K562 (cell line): Measurements from ENCODE around the gene UBXN11. TPM values are rescaled to one million over a fixed set of nuclear protein-coding genes. Genes with fewer than 3 reads are reported as not detected.

Experiments
- ATAC-seq: fragments of 200-7000 bp; cut with Tn5 transposase; 3 replicates; pipeline ENCODE4 v1.9.1; 2020; ENCODE audit warnings: moderate library complexity
- BruUV-seq: library from RNA; stranded (reverse); fragments of 400-500 nt; replicated peaks from 2 replicates; lab custom pipeline; 2021; lab: Mats Ljungman, UMichigan
- CTCF ChIA-PET: fragments of 300-600 bp; formaldehyde crosslinking; extraction: SDS; loops from one replicate; lab custom pipeline; 2021; ENCODE audit warnings: low intra/inter-chr PET ratio; lab: Yijun Ruan, JAX
- POLR2A ChIA-PET: fragments of 300-600, 350-650 bp; sonication (Branson Sonifier 250); formaldehyde crosslinking; extraction: SDS; loops from one replicate; lab custom pipeline; 2021; ENCODE audit warnings: antibody characterized with exemption, inconsistent platforms; lab: Yijun Ruan, JAX
- DNase-seq, 4 experiments: peaks; one replicate each; pipeline versions ENCODE4 v3.0.0 to v3.0.0-alpha.2; 2011 to 2018; ENCODE audit warnings: low spot score in 3 of 4, mixed read lengths in 3 of 4; ENCODE audit errors: extremely low read depth in 1 of 4
- FAIRE-seq: peaks from 2 replicates; lab custom pipeline; 2011; peaks lifted over from hg19 to GRCh38; lab: Jason Lieb, UNC
- H2AFZ ChIP-seq: 2 replicates; pipeline ENCODE4 v1.6.0; 2011; ENCODE audit warnings: low read depth, low read length, control low read depth, inconsistent platforms
- H3K27ac ChIP-seq: fragments of 200-600 bp; 3 replicates; pipeline ENCODE4 v1.8.0; 2011; ENCODE audit warnings: low read depth, mild to moderate bottlenecking, control low read depth, inconsistent platforms, low read length, moderate library complexity, mixed read lengths; ENCODE audit errors: extremely low read depth
- H3K27me3 ChIP-seq, 2 experiments: fragments of 300-600 bp in 1 of 2; 2 replicates in 1 of 2; 3 replicates in 1 of 2; pipeline versions ENCODE4 v1.6.0 to v1.8.0; 2011; ENCODE audit warnings: inconsistent platforms in 2 of 2, low read length in 2 of 2, mild to moderate bottlenecking in 1 of 2, mixed read lengths in 1 of 2, moderate library complexity in 1 of 2; ENCODE audit not compliant: control insufficient read depth in 2 of 2, insufficient read depth in 2 of 2
- H3K36me3 ChIP-seq: fragments of 300-600 bp; 3 replicates; pipeline ENCODE4 v1.8.0; 2011; ENCODE audit warnings: mild to moderate bottlenecking, low read length, inconsistent platforms; ENCODE audit not compliant: control insufficient read depth, insufficient read depth
- H3K4me1 ChIP-seq, 2 experiments: fragments of 200-600 bp in 1 of 2; replicated peaks in 1 of 2; 2 replicates in 1 of 2; 3 replicates in 1 of 2; pipeline versions ENCODE4 v1.5.1 to v1.8.0; 2011; ENCODE audit warnings: inconsistent platforms in 2 of 2, low read length in 2 of 2, mild to moderate bottlenecking in 1 of 2, mixed read lengths in 1 of 2, moderate library complexity in 1 of 2; ENCODE audit not compliant: control insufficient read depth in 2 of 2, insufficient read depth in 2 of 2
- H3K4me2 ChIP-seq: 2 replicates; pipeline ENCODE4 v1.6.1; 2011; ENCODE audit warnings: low read length, control low read depth, inconsistent platforms, mixed read lengths; ENCODE audit not compliant: insufficient read depth
- H3K4me3 ChIP-seq: fragments of 200-600 bp; sonication (generic), shearing (Covaris generic); 2 replicates; pipeline ENCODE4 v1.5.1; 2016; ENCODE audit warnings: control low read depth, inconsistent platforms
- H3K79me2 ChIP-seq: fragments of 200-600 bp; 3 replicates; pipeline ENCODE4 v1.8.0; 2011; ENCODE audit warnings: low read length, inconsistent platforms; ENCODE audit not compliant: control insufficient read depth, insufficient read depth
- H3K9ac ChIP-seq, 2 experiments: 2 replicates each; pipeline versions ENCODE4 v1.6.0 to v1.6.1; 2011; ENCODE audit warnings: low read depth in 2 of 2, low read length in 2 of 2, control low read depth in 1 of 2, inconsistent platforms in 1 of 2, mild to moderate bottlenecking in 1 of 2, mixed read lengths in 1 of 2; ENCODE audit not compliant: insufficient read depth in 1 of 2
- H3K9me1 ChIP-seq: one replicate; pipeline ENCODE4 v1.6.0; 2011; ENCODE audit warnings: inconsistent platforms, mild to moderate bottlenecking, low read length, moderate library complexity; ENCODE audit not compliant: control insufficient read depth, insufficient read depth
- H3K9me3 ChIP-seq: replicated peaks from 2 replicates; pipeline ENCODE4 v1.5.1; 2011; ENCODE audit warnings: low read depth, low read length, inconsistent platforms; ENCODE audit not compliant: control insufficient read depth, insufficient read depth
- H4K20me1 ChIP-seq: replicated peaks from 2 replicates; pipeline ENCODE4 v1.6.1; 2011; ENCODE audit warnings: low read length, inconsistent platforms, mixed read lengths; ENCODE audit not compliant: control insufficient read depth, insufficient read depth
- ARHGAP35 ChIP-seq: fragments of 450-650 bp; IDR thresholded peaks from 2 replicates; pipeline ENCODE4 v1.6.1; 2018; ENCODE audit not compliant: partially characterized antibody
- CBFA2T2 ChIP-seq: fragments of 450-650 bp; conservative IDR thresholded peaks from 2 replicates; pipeline ENCODE4 v1.6.1; 2017; ENCODE audit warnings: mild to moderate bottlenecking
- CBX1 ChIP-seq: sonication (generic); IDR thresholded peaks from 2 replicates; pipeline ENCODE4 v1.6.1; 2016; ENCODE audit warnings: antibody characterized with exemption, low read depth, mild to moderate bottlenecking
- CHD2 ChIP-seq: IDR thresholded peaks from 2 replicates; pipeline ENCODE4 v1.6.1; 2011; ENCODE audit warnings: low read depth, low read length
- JUND ChIP-seq, 2 experiments: IDR thresholded peaks; 2 replicates in 1 of 2; 3 replicates in 1 of 2; pipeline ENCODE4 v1.6.1; 2011; ENCODE audit warnings: borderline replicate concordance in 2 of 2, low read depth in 2 of 2, low read length in 2 of 2, improper control_type of control experiment in 1 of 2, missing biosample characterization in 1 of 2, missing genetic modification characterization in 1 of 2, missing genetic modification reagents in 1 of 2
- MEIS2 ChIP-seq: fragments of 450-650 bp; IDR thresholded peaks from 2 replicates; pipeline ENCODE4 v1.6.1; 2014; ENCODE audit warnings: mild to moderate bottlenecking; ENCODE audit not compliant: partially characterized antibody
- NFIC ChIP-seq: fragments of 450-650 bp; IDR thresholded peaks from 2 replicates; pipeline ENCODE4 v1.6.1; 2017; ENCODE audit warnings: mild to moderate bottlenecking, inconsistent platforms
- PHF20 ChIP-seq: fragments of 450-650 bp; IDR thresholded peaks from 2 replicates; pipeline ENCODE4 v1.6.1; 2018; ENCODE audit not compliant: partially characterized antibody
- RAD21 ChIP-seq, 2 experiments: fragments of 250-450 bp in 1 of 2; fragments of 450-650 bp in 1 of 2; sonication (Bioruptor Pico) in 1 of 2; formaldehyde crosslinking in 1 of 2; IDR thresholded peaks in 1 of 2; conservative IDR thresholded peaks in 1 of 2; 2 replicates each; pipeline versions ENCODE4 v1.4.0 to v1.8.0; 2020 to 2022; ENCODE audit warnings: mild to moderate bottlenecking in 2 of 2, moderate library complexity in 1 of 2
- RBM22 ChIP-seq: fragments of 200-400 bp; formaldehyde crosslinking; IDR thresholded peaks from 2 replicates; pipeline ENCODE4 v1.6.1; 2018; ENCODE audit warnings: low read length, low read depth; ENCODE audit not compliant: poor library complexity, severe bottlenecking
- RCOR1 ChIP-seq, 2 experiments: IDR thresholded peaks; 2 replicates each; pipeline ENCODE4 v1.6.1; 2012; ENCODE audit warnings: low read depth in 2 of 2, low read length in 2 of 2, borderline replicate concordance in 1 of 2, improper control_type of control experiment in 1 of 2
- SMC3 ChIP-seq: conservative IDR thresholded peaks from 2 replicates; pipeline ENCODE4 v1.6.1; 2011; ENCODE audit warnings: low read depth, low read length, improper control_type of control experiment; ENCODE audit not compliant: insufficient read depth
- WHSC1 ChIP-seq: IDR thresholded peaks from one replicate; pipeline ENCODE4 v1.6.1; 2012; ENCODE audit warnings: low read length, control low read depth, inconsistent platforms
- WGBS: fragments of 100-300 bp; shearing (Covaris generic); methylation state at CpG from one replicate; pipeline ENCODE4 v1.1.6; 2016; ENCODE audit warnings: low coverage, mixed read lengths; ENCODE audit not compliant: insufficient coverage; ENCODE audit errors: missing lambda C conversion rate; 5-methylcytosine and 5-hydroxymethylcytosine counted together
- in situ Hi-C: fragments of 300-500 bp; cut with MboI; formaldehyde crosslinking; loops from 4 replicates; pipeline ENCODE4 v1.15.0; 2018; ENCODE audit warnings: inconsistent platforms, mixed read lengths
- intact Hi-C: fragments of 100-400 bp; cut with micrococcal nuclease; formaldehyde crosslinking; loops from 2 replicates; pipeline ENCODE4 v1.14.2; 2022
- polyA plus RNA-seq, 8 experiments: library from polyadenylated mRNA; depleted of rRNA in 4 of 8; stranded (reverse) in 5 of 8; unstranded in 3 of 8; fragments of >200 nt; fragmentation: Nextera tagmentation in 2 of 8; fragmentation: Illumina TruSeq in 1 of 8; extraction: Ambion mirVana in 2 of 8; extraction: Trizol in 1 of 8; gene quantifications; 2 replicates each; pipeline versions ENCODE4 v1.2.1 to v1.2.3, GENCODE V29; 2011 to 2014; ENCODE audit warnings: inconsistent platforms in 1 of 8, missing spikeins in 1 of 8
- total RNA-seq, 7 experiments: library from RNA; depleted of rRNA in 6 of 7; stranded (reverse); fragments of >200 nt in 6 of 7; fragmentation: Illumina TruSeq in 2 of 7; extraction: Trizol in 2 of 7; gene quantifications; 2 replicates each; pipeline versions ENCODE4 v1.2.1 to v1.2.3, GENCODE V29; 2011 to 2021; ENCODE audit warnings: low replicate concordance in 1 of 7
- TF ChIP-seq, protein P1 (sequence below): sonication (generic); IDR thresholded peaks from 2 replicates; pipeline ENCODE4 v1.6.1; 2016
- TF ChIP-seq, protein P2 (sequence below): fragments of 450-650 bp; conservative IDR thresholded peaks from 2 replicates; pipeline ENCODE4 v1.6.1; 2016; ENCODE audit warnings: missing genetic modification characterization, low read depth, mild to moderate bottlenecking, missing compliant biosample characterization, moderate library complexity
- TF ChIP-seq, protein P3 (sequence below): sonication (generic); formaldehyde crosslinking; IDR thresholded peaks from 2 replicates; pipeline ENCODE4 v1.8.0; 2022; ENCODE audit warnings: missing genetic modification reagents, mild to moderate bottlenecking, moderate library complexity, borderline replicate concordance

Gene UBXN11
- total and polyA plus RNA-seq, 9 of the 15 experiments (the other 6 are each of a cell fraction or from before 2014, with no cell fraction given) = 0.48 to 34.3 (median 11.3) TPM

- H3K79me2 ChIP-seq = peaks cover 12% of the 10 kb centered on the region; the same call in 2 of the 3 replicates
- no peak overlapping the region for H3K4me3 ChIP-seq
- WGBS = 61% methylated on average over 19 of the region's 19 CpGs
- peak overlapping the region; percentile 49 to 61 for H3K9ac ChIP-seq
- FAIRE-seq (no peak), ATAC-seq (peak; percentile 61), DNase-seq (peak; percentile 66 to 85 (median 68))
- intact Hi-C loops = loop anchor here (1.0 to 2.0 kb wide), 2 partner anchors 36 to 105 kb away; no protein-coding TSS in a partner anchor
- peak overlapping the region; percentile 86 for H3K27ac ChIP-seq
- H3K4me2 ChIP-seq = peak overlapping the region; percentile 64; the same call in 1 of the 2 replicates
- BruUV-seq = no TSS peak
- peak overlapping the region; percentile 63; the same call in 1 of the 2 replicates for H2AFZ ChIP-seq
- H3K4me1 ChIP-seq = peaks cover 83 to 99% of the 10 kb centered on the region in 2 experiments
- H3K9me3 ChIP-seq = no peaks in the 10 kb centered on the region
- H4K20me1 ChIP-seq = no peaks in the 10 kb centered on the region
- H3K36me3 ChIP-seq = peaks cover 32% of the 10 kb centered on the region
- ChIA-PET CTCF (interaction anchor here (1.5 to 4.2 kb wide), 5 partner anchors 10 to 131 kb away, joined by 7 to 29 read pairs (median 18); no protein-coding TSS in a partner anchor), POLR2A (interaction anchor here (0.6 to 2.1 kb wide), 18 partner anchors 8 to 926 kb away, joined by 3 to 11 read pairs (median 4); partner anchors contain the start of gene CD52)
- H3K27me3 ChIP-seq = no peaks in the 10 kb centered on the region
- in situ Hi-C loops = loop anchor here (5.0 kb wide), 1 partner anchor 37 kb away; no protein-coding TSS in a partner anchor
- no peaks in the 10 kb centered on the region for H3K9me1 ChIP-seq
- TF ChIP-seq ARHGAP35 (peak; percentile 46), CHD2 (no peak), MEIS2 (peak; percentile 13), WHSC1 (peak; percentile 63), SMC3 (0 out of 2 replicates have a peak, but pooled peaks have one; percentile 24), JUND (IDR thresholded peaks at IDR 0.05; ENCODE audit: borderline replicate concordance, low read depth, low read length) (0 out of 2 replicates have a peak, but pooled peaks have one; percentile 13), JUND (tag; IDR thresholded peaks at IDR 0.05; ENCODE audit: borderline replicate concordance, low read depth, low read length) (no peak), RAD21 (CRISPR knock-in tag; conservative IDR thresholded peaks at IDR 0.05 in 1 of 2, IDR thresholded peaks at IDR 0.05 in 1 of 2) (peak in 1 of 2 experiments; percentile 53; a peak in 3 of 4 replicates), PHF20 (no peak), NFIC (0 out of 2 replicates have a peak, but pooled peaks have one; percentile 11), CBX1 (no peak), RBM22 (peak; percentile 46), CBFA2T2 (0 out of 2 replicates have a peak, but pooled peaks have one; percentile 7), RCOR1 (IDR thresholded peaks at IDR 0.05; ENCODE audit: borderline replicate concordance in 1 of 2, low read depth in 2 of 2, low read length in 2 of 2) (0 out of 4 replicates have a peak, but pooled peaks of 1 of the 2 experiments have one; percentile 5)
- TF ChIP-seq, protein P1, sequence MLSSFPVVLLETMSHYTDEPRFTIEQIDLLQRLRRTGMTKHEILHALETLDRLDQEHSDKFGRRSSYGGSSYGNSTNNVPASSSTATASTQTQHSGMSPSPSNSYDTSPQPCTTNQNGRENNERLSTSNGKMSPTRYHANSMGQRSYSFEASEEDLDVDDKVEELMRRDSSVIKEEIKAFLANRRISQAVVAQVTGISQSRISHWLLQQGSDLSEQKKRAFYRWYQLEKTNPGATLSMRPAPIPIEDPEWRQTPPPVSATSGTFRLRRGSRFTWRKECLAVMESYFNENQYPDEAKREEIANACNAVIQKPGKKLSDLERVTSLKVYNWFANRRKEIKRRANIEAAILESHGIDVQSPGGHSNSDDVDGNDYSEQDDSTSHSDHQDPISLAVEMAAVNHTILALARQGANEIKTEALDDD = no peak
- TF ChIP-seq, protein P2, sequence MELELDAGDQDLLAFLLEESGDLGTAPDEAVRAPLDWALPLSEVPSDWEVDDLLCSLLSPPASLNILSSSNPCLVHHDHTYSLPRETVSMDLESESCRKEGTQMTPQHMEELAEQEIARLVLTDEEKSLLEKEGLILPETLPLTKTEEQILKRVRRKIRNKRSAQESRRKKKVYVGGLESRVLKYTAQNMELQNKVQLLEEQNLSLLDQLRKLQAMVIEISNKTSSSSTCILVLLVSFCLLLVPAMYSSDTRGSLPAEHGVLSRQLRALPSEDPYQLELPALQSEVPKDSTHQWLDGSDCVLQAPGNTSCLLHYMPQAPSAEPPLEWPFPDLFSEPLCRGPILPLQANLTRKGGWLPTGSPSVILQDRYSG = 0 out of 2 replicates have a peak, but pooled peaks have one; percentile 17
- TF ChIP-seq, protein P3, sequence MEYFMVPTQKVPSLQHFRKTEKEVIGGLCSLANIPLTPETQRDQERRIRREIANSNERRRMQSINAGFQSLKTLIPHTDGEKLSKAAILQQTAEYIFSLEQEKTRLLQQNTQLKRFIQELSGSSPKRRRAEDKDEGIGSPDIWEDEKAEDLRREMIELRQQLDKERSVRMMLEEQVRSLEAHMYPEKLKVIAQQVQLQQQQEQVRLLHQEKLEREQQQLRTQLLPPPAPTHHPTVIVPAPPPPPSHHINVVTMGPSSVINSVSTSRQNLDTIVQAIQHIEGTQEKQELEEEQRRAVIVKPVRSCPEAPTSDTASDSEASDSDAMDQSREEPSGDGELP (CRISPR knock-in tag) = peak; percentile 41; the same call in 1 of the 2 replicates
Measured at GRCh38 chr1:26285366-26286063, 20.9 kb downstream of the UBXN11 start.
